Pulmonary artery endothelial cell (primary cell): ENCODE results near the gene PTCSC3. TPM values are rescaled to one million over a fixed set of nuclear protein-coding genes. Genes with fewer than 3 reads are reported as not detected.

Source experiments
- DNase-seq: peaks from one replicate; pipeline ENCODE4 v3.0.0-alpha.2; 2011; ENCODE audit warnings: low read depth, low spot score
- total RNA-seq: library from RNA; depleted of rRNA; stranded (reverse); fragments of >200 nt; gene quantifications from 2 replicates; pipeline ENCODE4 v1.2.3, GENCODE V29; 2014

The PTCSC3 gene
- total RNA-seq, 1 donor from 2014 or later: not detected

DNA sequence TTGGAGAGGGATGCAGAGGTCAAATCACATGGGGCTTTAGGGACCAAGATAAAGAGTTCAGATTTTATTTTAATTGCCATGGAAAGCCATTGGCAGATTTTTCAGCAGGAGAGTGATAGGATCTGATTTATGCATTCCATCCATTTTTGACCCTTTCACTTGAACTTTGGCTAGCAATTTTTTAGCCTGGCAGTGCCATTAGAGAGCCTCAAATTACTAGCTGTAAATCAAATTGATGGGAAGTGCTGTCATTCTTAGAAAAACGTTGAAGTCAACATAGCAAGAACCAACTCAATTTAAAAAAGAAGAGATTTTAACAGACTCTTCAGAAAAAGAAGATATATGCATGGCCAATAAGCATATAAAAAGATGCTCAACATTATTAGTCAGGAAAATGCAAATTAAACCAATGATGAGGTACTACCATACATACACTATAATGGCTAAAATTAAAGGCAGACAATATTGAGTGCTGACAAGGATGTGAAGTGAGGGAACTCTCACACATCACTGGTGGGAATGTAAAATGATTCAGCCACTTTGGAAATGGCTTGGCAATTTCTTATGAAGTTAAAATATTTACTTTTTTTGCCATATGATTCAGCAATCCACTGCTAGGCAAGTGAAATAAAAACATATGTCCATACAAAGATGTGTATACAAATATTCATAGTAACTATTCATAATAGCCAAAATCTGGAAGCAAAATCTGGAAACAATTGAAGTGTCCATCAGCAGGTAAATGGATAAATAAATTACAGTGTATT is 89.7 kb downstream of the PTCSC3 start:
- DNase-seq: no peak

DNA sequence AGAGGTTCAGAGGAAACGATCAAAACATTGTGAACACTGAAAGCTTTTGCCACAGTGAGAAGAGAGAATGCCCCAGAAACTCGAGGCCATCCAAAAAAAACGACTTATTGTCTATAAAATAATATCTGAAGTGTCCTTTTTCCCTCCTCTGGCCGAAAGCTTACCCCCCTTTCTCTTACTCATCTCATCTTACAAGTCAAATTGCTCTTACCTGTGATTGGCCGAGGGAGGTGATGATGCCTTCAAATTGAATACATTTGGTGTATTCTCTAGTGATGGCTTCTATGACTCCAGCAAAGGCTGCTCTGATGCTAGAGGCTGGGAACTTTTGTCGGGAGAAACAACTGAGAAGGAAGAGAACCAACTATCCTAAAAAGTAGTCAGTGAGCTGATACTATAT is 90.7 kb downstream of the PTCSC3 start:
- DNase-seq: no peak

Other genes starting within 250 kb of the PTCSC3 start
- 6.3 and 8.2 TPM in 2 replicates for gene MBIP, start 143.9 kb upstream of the PTCSC3 start, total RNA-seq